WTC11 (cell line): ENCODE results near the gene SLC22A7. TPM values are rescaled to one million over a fixed set of nuclear protein-coding genes. Genes with fewer than 3 reads are reported as not detected.

Experiments
- ATAC-seq: fragments of 200-7000 bp; cut with Tn5 transposase; 2 replicates; pipeline ENCODE4 v1.10.0; 2021; ENCODE audit warnings: mild to moderate bottlenecking, moderate library complexity
- CTCF ChIA-PET: fragments of 300-600 bp; sonication (Branson Sonifier 250); formaldehyde crosslinking; loops from one replicate; lab custom pipeline; 2021; ENCODE audit warnings: antibody characterized with exemption; lab: Charles Lee
- POLR2A ChIA-PET: fragments of 350-600 bp; sonication (Branson Sonifier 250); formaldehyde crosslinking; loops from one replicate; lab custom pipeline; 2021; ENCODE audit warnings: antibody characterized with exemption; lab: Charles Lee
- DNase-seq: peaks from one replicate; pipeline ENCODE4 v3.0.0; 2021; ENCODE audit warnings: low spot score
- H3K27ac Mint-ChIP-seq: 2 replicates; pipeline ENCODE4 v1.8.0; 2021; ENCODE audit warnings: mixed read lengths
- H3K27me3 Mint-ChIP-seq: 2 replicates; pipeline ENCODE4 v1.8.0; 2021; ENCODE audit warnings: low read depth, mild to moderate bottlenecking, moderate library complexity, mixed read lengths
- H3K36me3 Mint-ChIP-seq: 2 replicates; pipeline ENCODE4 v1.8.0; 2021; ENCODE audit warnings: mixed read lengths
- H3K4me1 Mint-ChIP-seq: 2 replicates; pipeline ENCODE4 v1.8.0; 2022; ENCODE audit warnings: mixed read lengths
- H3K4me3 Mint-ChIP-seq: 2 replicates; pipeline ENCODE4 v1.8.0; 2021; ENCODE audit warnings: mild to moderate bottlenecking, moderate library complexity, mixed read lengths
- H3K9me3 Mint-ChIP-seq: 2 replicates; pipeline ENCODE4 v1.8.0; 2021; ENCODE audit warnings: mixed read lengths
- ATF1 ChIP-seq: sonication (generic); formaldehyde crosslinking; IDR thresholded peaks from 2 replicates; pipeline ENCODE4 v1.8.1; 2023; ENCODE audit warnings: mild to moderate bottlenecking, moderate library complexity, missing genetic modification reagents
- ELF4 ChIP-seq: sonication (generic); formaldehyde crosslinking; IDR thresholded peaks from 2 replicates; pipeline ENCODE4 v1.8.1; 2022; ENCODE audit warnings: low read depth, mild to moderate bottlenecking, moderate library complexity, missing genetic modification reagents
- ERG ChIP-seq: fragments of 250-450 bp; sonication (Bioruptor Pico); IDR thresholded peaks from 2 replicates; pipeline ENCODE4 v1.8.0; 2021; ENCODE audit warnings: mild to moderate bottlenecking
- ETV6 ChIP-seq: sonication (generic); formaldehyde crosslinking; IDR thresholded peaks from 2 replicates; pipeline ENCODE4 v1.8.1; 2022; ENCODE audit warnings: mild to moderate bottlenecking, missing genetic modification reagents
- FOXJ3 ChIP-seq: sonication (generic); formaldehyde crosslinking; IDR thresholded peaks from 2 replicates; pipeline ENCODE4 v1.9.0; 2021; ENCODE audit warnings: missing genetic modification reagents, mild to moderate bottlenecking, borderline replicate concordance
- MYBL2 ChIP-seq: sonication (generic); formaldehyde crosslinking; IDR thresholded peaks from 2 replicates; pipeline ENCODE4 v1.8.1; 2023; ENCODE audit warnings: mild to moderate bottlenecking, moderate library complexity, missing genetic modification reagents
- NR3C1 ChIP-seq: sonication (generic); formaldehyde crosslinking; conservative IDR thresholded peaks from 2 replicates; pipeline ENCODE4 v1.8.1; 2023; ENCODE audit warnings: low read depth, mild to moderate bottlenecking, missing genetic modification reagents
- RELA ChIP-seq: sonication (generic); formaldehyde crosslinking; IDR thresholded peaks from 2 replicates; pipeline ENCODE4 v1.8.1; 2022; ENCODE audit warnings: missing genetic modification reagents, mild to moderate bottlenecking, borderline replicate concordance
- SMAD3 ChIP-seq: sonication (generic); formaldehyde crosslinking; IDR thresholded peaks from 2 replicates; pipeline ENCODE4 v1.8.0; 2022; ENCODE audit warnings: missing genetic modification reagents, mild to moderate bottlenecking, borderline replicate concordance
- SP1 ChIP-seq: sonication (generic); formaldehyde crosslinking; conservative IDR thresholded peaks from 2 replicates; pipeline ENCODE4 v1.8.1; 2022; ENCODE audit warnings: missing genetic modification reagents
- TEAD1 ChIP-seq: sonication (generic); formaldehyde crosslinking; IDR thresholded peaks from 2 replicates; pipeline ENCODE4 v1.8.0; 2022; ENCODE audit warnings: mild to moderate bottlenecking, missing genetic modification reagents
- ZBTB21 ChIP-seq: sonication (generic); formaldehyde crosslinking; IDR thresholded peaks from 2 replicates; pipeline ENCODE4 v1.8.1; 2023; ENCODE audit warnings: mild to moderate bottlenecking, missing genetic modification reagents, borderline replicate concordance
- ZMAT4 ChIP-seq: fragments of 250-450 bp; sonication (Bioruptor Pico); IDR thresholded peaks from 2 replicates; pipeline ENCODE4 v1.9.0; 2021; ENCODE audit warnings: mild to moderate bottlenecking
- ZNF121 ChIP-seq: sonication (generic); formaldehyde crosslinking; IDR thresholded peaks from 2 replicates; pipeline ENCODE4 v1.8.0; 2023; ENCODE audit warnings: missing genetic modification reagents
- ZNF138 ChIP-seq: sonication (generic); formaldehyde crosslinking; conservative IDR thresholded peaks from 2 replicates; pipeline ENCODE4 v1.8.1; 2022; ENCODE audit warnings: mild to moderate bottlenecking, moderate library complexity, missing genetic modification reagents
- ZNF263 ChIP-seq: sonication (generic); formaldehyde crosslinking; IDR thresholded peaks from 2 replicates; pipeline ENCODE4 v1.8.1; 2022; ENCODE audit warnings: low read depth, mild to moderate bottlenecking, moderate library complexity, missing genetic modification reagents
- ZNF425 ChIP-seq: fragments of 250-450 bp; sonication (Bioruptor Pico); conservative IDR thresholded peaks from 2 replicates; pipeline ENCODE4 v1.9.0; 2021; ENCODE audit warnings: mild to moderate bottlenecking
- total RNA-seq: library from RNA; stranded (reverse); gene quantifications from 3 replicates; pipeline ENCODE4 v1.2.3, GENCODE V29; 2021

The SLC22A7 gene
- total RNA-seq, 1 experiment from 2014 or later: not detected

GRCh38 chr6:43308101-43308989 lies 10.3 kb downstream of the SLC22A7 start, which contains the start of gene CRIP3 (continued):
- TF ChIP-seq SP1 (CRISPR knock-in tag) (peak; percentile 56; the same call in 1 of the 2 replicates), ZNF263 (CRISPR knock-in tag) (peak; percentile 48; the same call in 1 of the 2 replicates)
- TF ChIP-seq, all 79 proteins: peak for 14

- H3K36me3 Mint-ChIP-seq: peaks cover 4% of the 10 kb centered on the region
- H3K9me3 Mint-ChIP-seq: no peaks in the 10 kb centered on the region
- ChIA-PET CTCF (interaction anchor here (0.7 to 4.5 kb wide), 26 partner anchors 8 to 233 kb away, joined by 3 to 53 read pairs (median 4); partner anchors contain the start of genes DLK2, DNPH1, PTK7 and SLC22A7), POLR2A (interaction anchor here (0.6 to 1.7 kb wide), 7 partner anchors 9 to 256 kb away, joined by 3 to 9 read pairs (median 4); partner anchors contain the start of genes CUL7, CUL9 and SLC22A7)
- peak overlapping the region; percentile 84; the same call in 1 of the 2 replicates for H3K27ac Mint-ChIP-seq
- TF ChIP-seq ZNF138 (CRISPR knock-in tag) (no peak), FOXJ3 (no peak), ERG (no peak), ZNF121 (CRISPR knock-in tag) (no peak), ZNF425 (CRISPR knock-in tag) (no peak), ETV6 (no peak), TEAD1 (CRISPR knock-in tag) (no peak), SMAD3 (CRISPR knock-in tag) (peak; percentile 56; the same call in 1 of the 2 replicates), ATF1 (CRISPR knock-in tag) (no peak)
- peaks cover 27% of the 10 kb centered on the region for H3K4me1 Mint-ChIP-seq
- peak overlapping the region; percentile 84 for H3K4me3 Mint-ChIP-seq
- ATAC-seq: peak; percentile 7
- no peak for DNase-seq
- 0 out of 2 replicates have a peak, but pooled peaks cover 4% of the 10 kb centered on the region for H3K27me3 Mint-ChIP-seq
These were observed 11.0 kb downstream of the SLC22A7 start for GRCh38 chr6:43308990-43309477.

- H3K4me1 Mint-ChIP-seq: peaks cover 27% of the 10 kb centered on the region
- ChIA-PET POLR2A (no interaction called here), CTCF (interaction anchor here (1.1 to 2.6 kb wide), 2 partner anchors 46 to 47 kb away, joined by 3 to 19 read pairs; no protein-coding TSS in a partner anchor)
- no peaks in the 10 kb centered on the region; the same call in 1 of the 2 replicates for H3K36me3 Mint-ChIP-seq
- ATAC-seq (no peak), DNase-seq (no peak)
- no peak overlapping the region for H3K27ac Mint-ChIP-seq
- no peaks in the 10 kb centered on the region for H3K9me3 Mint-ChIP-seq
- no peak for TF ChIP-seq ZBTB21 (CRISPR knock-in tag)
- no peak for TF ChIP-seq RELA
- no peak for TF ChIP-seq NR3C1 (CRISPR knock-in tag)
- no peak for TF ChIP-seq ELF4 (CRISPR knock-in tag)
- no peak overlapping the region for H3K4me3 Mint-ChIP-seq
- 0 out of 2 replicates have a peak, but pooled peaks cover 4% of the 10 kb centered on the region for H3K27me3 Mint-ChIP-seq
These were observed 12.1 kb downstream of the SLC22A7 start for GRCh38 chr6:43310134-43310533.

- TF ChIP-seq ZMAT4: no peak
- no peak for TF ChIP-seq MYBL2 (CRISPR knock-in tag)
- TF ChIP-seq, all 79 proteins: peak for 0
- no peak for DNase-seq
- peaks cover 25% of the 10 kb centered on the region for H3K4me1 Mint-ChIP-seq
- no peak overlapping the region for H3K27ac Mint-ChIP-seq
- no peak overlapping the region for H3K4me3 Mint-ChIP-seq
- no peaks in the 10 kb centered on the region; the same call in 1 of the 2 replicates for H3K36me3 Mint-ChIP-seq
- H3K9me3 Mint-ChIP-seq: no peaks in the 10 kb centered on the region
- ChIA-PET CTCF (no interaction called here), POLR2A (no interaction called here)
- ATAC-seq: no peak
- H3K27me3 Mint-ChIP-seq: 0 out of 2 replicates have a peak, but pooled peaks cover 4% of the 10 kb centered on the region
These were observed 12.6 kb downstream of the SLC22A7 start for GRCh38 chr6:43310624-43311023.
